Keratinocyte (primary cell): ENCODE measurements around the gene SLC12A5.

Source experiments
- CTCF ChIP-seq, 3 experiments: IDR thresholded peaks in 1 of 3; conservative IDR thresholded peaks in 1 of 3; optimal IDR thresholded peaks in 1 of 3; 2 replicates in 2 of 3; 3 replicates in 1 of 3; pipeline versions ENCODE3 to v1.5.1; 2011; ENCODE audit warnings: low read length in 3 of 3, mild to moderate bottlenecking in 3 of 3, moderate library complexity in 2 of 3, control low read depth in 1 of 3, inconsistent platforms in 1 of 3; ENCODE audit not compliant: insufficient read depth in 2 of 3; ENCODE audit errors: extremely low read depth in 1 of 3
- EZH2 ChIP-seq: IDR thresholded peaks from one replicate; pipeline ENCODE4 v1.6.1; 2012; ENCODE audit warnings: inconsistent platforms, mild to moderate bottlenecking, low read length, moderate library complexity

DNA sequence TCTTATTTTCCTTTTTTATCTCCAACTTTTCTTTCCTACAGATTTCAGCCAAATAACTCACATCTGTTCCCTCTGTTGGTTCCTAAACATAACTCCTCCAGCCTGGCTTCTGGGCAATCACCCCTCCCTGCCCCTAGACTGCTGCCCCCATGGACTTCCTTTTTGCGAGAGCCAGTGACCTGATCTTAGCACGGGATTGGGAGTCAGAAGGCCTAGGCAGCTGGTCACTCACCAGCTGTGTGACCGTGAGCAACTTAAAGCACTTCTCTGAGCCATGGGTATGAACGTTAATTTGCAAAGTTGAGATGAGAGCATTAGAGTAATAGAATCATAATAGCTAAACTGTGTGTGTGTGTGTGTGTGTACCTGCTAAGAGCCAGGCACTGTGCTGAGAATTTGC lies 24.8 kb upstream of the SLC12A5 start:
- TF ChIP-seq CTCF (optimal IDR thresholded peaks at IDR 0.05 in 1 of 3, IDR thresholded peaks at IDR 0.05 in 1 of 3, conservative IDR thresholded peaks at IDR 0.05 in 1 of 3; ENCODE audit: extremely low read depth in 1 of 3, insufficient read depth in 2 of 3, low read length in 3 of 3), result no peak
- no peak for TF ChIP-seq EZH2
